Activated T-helper 2 cell treated with anti-CD3 and anti-CD28 coated beads, Interferon-gamma antibody, Interleukin-2, Interleukin-4, amounts not matched to agents 10 μg/mL and 5 μg/mL and 100 μg/mL, durations not matched to agents 14 hours and 24 hours and 36 hours (primary cell): ENCODE measurements around the gene BCAS1. TPM values are rescaled to one million over a fixed set of nuclear protein-coding genes. Genes with fewer than 3 reads are reported as not detected.

Source experiments
- total RNA-seq: library from RNA; stranded (reverse); gene quantifications from 2 replicates; pipeline ENCODE4 v1.2.3, GENCODE V29; 2022

Gene BCAS1
- total RNA-seq, 1 donor from 2014 or later: not detected

Other genes with a start within 250 kb of the BCAS1 start
- not detected in 2 replicates for gene CYP24A1, start 103.4 kb upstream of the BCAS1 start, total RNA-seq
- gene PFDN4, start 137.5 kb upstream of the BCAS1 start, total RNA-seq: 52.2 and 55.1 TPM in 2 replicates